SK-N-DZ (cell line): ENCODE measurements around the gene PKHD1.
A peak's percentile ranks its signal among the peaks of the same experiment; 100 is the strongest.

ENCODE experiments used
- DNase-seq: peaks from one replicate; pipeline ENCODE4 v3.0.0-alpha.2; 2015; ENCODE audit warnings: low spot score

Gene PKHD1

DNA sequence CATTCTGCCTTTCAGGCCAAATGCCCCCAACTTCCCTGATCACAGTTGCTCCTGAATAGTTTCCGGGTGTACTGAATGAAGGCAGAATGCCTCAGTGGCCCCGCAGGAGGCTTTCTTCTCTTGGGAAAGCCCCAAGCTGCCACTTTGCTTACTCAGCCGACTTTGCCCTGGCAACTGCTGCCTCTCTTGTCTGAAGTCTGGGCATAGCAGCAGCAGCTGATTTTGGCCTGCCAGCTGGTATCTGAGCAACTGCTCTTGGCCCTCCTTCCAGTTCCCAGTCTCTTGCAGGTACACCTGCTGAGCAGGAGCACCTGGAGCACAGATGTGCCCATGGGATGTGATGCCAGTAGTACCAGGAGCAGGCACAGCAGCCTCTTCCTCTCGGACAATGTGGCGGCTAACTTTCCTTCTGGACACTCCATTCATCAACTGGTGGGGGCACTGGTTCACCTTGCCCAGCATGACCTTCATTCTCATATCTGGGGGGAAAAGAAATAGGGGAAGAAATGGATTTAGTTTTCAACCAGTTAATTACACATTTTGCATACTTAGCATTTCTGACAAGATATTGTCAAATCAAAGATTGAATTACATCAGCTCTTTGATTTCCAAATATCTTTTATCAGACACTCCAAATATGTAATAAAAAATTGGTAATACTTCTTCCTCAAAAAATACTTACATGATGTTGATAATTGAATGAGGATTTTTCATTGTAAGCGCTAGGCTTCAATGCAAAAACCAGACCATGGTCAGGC is 468.2 kb downstream of the PKHD1 start:
- DNase-seq, result no peak

GRCh38 chr6:51618563-51618962 is 468.9 kb downstream of the PKHD1 start:
- DNase-seq, result peak; percentile 6

- DNase-seq, result no peak
Measured at GRCh38 chr6:51617751-51618150, 469.7 kb downstream of the PKHD1 start.

- DNase-seq, result no peak
Measured at GRCh38 chr6:51616243-51616642, 471.2 kb downstream of the PKHD1 start.

DNA sequence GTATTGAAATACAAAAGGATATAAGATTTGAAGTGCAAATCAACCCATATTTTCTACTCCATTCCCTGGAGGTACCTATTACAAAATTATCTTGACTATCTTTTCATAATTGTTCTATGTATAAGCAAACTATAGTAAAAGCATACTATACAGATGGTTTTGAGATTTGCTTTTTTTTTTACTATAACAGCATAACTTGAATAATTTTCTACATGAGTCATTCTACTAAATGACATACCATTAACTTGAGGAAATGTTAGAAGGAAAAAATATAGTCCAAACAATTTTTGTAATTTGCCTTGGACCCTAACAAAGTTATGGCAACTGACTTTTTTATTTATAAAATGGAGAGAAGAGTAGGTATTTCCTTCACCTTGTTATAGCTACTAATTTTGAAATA is 472.7 kb downstream of the PKHD1 start:
- DNase-seq, result no peak

DNA sequence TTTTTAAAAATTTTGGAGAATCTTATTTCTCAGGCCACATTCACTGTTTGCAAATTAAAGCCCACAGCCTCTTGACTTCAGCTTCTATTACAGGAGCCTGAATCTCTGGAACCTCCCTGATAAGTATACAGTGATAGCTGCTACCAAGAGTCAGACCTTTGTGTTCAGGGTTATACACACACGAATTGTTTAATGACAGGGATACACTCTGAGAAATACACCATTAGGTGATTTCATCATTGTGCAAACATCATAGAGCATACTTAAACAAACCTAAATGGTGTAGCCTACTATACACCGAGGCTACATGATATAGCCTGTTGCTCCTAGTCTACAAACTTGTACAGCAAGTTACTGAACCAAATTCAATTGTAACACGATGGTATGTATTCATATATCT is 473.9 kb downstream of the PKHD1 start:
- DNase-seq, result no peak

DNA sequence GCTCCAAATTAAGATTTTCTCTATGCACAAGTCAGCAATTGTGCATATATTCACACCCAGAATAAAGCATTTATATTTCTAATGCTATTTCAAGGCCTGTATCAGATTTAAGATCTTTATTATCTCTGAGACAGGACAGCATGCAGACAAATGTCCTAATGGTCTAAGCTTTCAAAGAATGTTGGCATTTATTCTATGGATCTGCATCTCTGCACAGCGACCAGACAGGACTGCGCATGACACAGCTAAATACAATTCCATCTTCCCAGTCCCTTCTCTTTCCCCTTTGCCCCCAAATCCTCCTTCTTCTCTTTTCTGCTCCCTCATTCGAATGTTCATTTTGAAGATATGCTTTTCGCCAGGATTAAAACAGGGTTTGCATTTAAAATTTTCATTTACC is 478.5 kb downstream of the PKHD1 start:
- DNase-seq, result peak; percentile 47

DNA sequence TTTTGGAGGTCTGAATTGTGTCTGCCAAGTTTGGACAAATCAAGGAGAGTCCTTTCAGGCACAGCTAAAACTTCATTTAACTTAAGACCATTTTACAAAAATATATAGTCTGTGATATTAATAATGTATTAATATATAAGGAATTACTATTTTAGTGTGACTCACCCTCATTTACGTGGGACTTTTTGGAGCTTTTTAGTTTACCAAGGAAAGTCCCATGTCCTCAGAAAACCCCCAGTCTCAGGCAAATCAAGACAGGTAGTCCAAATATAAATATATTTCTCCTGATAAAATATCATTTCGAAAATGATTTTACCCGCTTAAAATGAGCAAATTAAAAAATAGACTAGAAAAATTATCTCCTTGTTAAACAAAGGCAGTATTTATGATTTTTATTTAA is 479.0 kb downstream of the PKHD1 start:
- no peak for DNase-seq

DNA sequence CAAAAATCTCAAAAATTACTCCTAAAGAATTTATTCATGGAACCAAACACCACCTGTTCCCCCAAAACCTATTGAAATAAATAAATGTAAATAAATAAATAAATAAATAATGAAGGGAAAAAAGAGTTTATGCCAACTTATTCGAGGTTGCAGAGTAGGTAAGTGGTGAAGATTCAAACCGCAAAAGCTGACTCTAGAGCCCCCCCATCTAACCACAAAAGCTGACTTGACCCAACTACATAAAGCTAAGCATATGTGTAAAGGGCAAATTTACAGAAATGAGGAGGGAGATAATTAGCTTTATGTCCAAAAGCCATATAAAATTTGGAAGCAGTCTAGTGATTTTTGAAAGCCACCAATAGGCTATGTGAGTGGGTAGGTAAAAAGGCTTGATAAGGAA is 486.9 kb downstream of the PKHD1 start:
- no peak for DNase-seq

- DNase-seq, result no peak
Measured at GRCh38 chr6:51598171-51598570, 489.2 kb downstream of the PKHD1 start.

DNA sequence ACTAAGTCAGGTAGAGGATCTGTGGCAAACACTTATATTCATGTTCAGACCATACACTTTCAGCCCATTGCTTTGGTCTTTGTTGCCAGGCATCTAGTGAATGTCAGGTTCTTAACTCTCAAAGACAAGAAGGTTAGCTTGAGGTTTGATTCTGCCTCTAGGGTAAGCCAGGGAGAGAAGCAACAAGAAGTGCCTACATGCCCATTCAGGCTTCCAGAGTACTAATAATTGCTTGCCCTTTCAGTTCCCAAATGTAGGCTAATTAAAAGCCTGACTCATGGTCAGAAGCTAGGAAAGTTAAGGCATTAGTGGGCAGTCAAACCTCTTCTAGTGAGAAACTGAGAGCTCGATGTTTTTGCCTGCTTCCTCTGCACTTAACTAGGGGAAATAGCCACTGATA is 492.4 kb downstream of the PKHD1 start:
- no peak for DNase-seq

- no peak for DNase-seq
Measured at GRCh38 chr6:51585264-51585663, 502.1 kb downstream of the PKHD1 start.

DNA sequence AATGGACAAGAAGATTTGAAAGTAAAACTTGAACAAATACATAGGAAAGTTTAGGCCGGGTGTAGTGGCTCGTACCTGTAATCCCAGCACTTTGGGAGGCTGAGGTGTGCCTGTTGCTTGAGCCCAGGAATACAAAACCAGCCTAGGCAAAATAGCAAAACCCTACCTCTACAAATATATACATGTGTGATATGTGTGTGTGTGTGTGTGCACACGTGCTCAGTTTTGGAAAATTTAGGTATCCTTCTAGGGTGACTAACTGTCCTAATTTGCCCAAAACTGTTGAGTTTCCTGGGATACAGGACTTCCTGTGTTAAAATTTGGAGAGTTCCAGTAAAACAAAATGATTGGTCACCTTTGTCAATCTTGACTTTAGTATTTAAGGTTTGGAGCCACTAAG is 503.2 kb downstream of the PKHD1 start:
- no peak for DNase-seq

GRCh38 chr6:51578994-51579393 is 508.4 kb downstream of the PKHD1 start:
- peak; percentile 85 for DNase-seq

DNA sequence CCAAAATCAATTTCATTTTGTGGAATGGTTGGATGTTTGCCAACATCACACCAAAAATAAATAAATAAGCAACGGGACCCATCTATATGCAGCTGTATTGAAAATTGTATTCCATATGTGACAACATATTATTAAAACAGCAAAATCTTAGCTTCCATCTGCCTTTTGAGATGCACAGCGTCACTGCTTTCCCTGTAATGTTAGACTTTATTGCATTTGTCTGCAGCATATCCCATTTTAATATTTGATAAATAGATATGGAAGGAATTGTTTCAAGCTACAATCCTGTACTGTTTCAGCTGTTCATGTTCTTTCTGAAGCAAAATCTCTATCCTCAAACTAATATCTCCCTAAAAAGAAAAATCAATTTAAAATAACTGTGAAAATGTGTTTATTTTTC is 509.1 kb downstream of the PKHD1 start:
- DNase-seq, result no peak

DNA sequence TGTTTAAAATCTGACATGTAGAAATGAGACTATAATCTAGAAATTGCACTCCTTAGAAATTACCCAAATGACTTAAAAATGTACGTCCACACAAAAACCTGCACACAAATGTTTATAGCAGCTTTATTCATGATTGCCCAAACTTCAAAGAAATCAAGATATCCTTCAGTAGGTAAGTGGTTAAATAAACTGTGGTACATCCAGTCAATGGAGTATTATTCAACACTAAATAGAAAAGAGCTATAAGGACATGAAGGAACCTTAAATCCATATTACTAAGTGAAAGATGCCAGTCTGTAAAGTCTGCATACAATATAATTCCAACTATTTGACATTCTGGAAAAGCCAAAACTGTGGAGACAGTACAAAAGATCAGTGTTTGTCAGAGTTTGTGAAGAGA is 513.4 kb downstream of the PKHD1 start:
- no peak for DNase-seq

DNA sequence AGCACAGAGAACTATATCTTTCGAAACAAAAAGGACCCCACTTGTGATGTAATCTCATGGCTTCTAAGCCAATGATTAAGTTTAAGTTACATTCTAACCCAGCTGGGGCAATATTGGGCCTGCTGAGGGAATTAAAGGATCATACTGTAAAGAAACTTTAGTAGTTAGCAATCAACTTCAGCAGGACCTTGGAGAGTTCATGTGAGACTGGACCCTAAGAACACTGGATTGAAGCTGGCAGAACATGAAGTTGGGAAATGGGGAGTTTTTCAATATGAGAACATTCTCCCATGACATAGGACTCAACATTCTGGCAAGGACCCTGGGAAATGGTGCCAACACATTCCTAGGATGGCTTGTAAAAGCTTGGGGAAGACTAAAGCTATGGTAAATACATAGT is 516.2 kb downstream of the PKHD1 start:
- DNase-seq, result no peak

DNA sequence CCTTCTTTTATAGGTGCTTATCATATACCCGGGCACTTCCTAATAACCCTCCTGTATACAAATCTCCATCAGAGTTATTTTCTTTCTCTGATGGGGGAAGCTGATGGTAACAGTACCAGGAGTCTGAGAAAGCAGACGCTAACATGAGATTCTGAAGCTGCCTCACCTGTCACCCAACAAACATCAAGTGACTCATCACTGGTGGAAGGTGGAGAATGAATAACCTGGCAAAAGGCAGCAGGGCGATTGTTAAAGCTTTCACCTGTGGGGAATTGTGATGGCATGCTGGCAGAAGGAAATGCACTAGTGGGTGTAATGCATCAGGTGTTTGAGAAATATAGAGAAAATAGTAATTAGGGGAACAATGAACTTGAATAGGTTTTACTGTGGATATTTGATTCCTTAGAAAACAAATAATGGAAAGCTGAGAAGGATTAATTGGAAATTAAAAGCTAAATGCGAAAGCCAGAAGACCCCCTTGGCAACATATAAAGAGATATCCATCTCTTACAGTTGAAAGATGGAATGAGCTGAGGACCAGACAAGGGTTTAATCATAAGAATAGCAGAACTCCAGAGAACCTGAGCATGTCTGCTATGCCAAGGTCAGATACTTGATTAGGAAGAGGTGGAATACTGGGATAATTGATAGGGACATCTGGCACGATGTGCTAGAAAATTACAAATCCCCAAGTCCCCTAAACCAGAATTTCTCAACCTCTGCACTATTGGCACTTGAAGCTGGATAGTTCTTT is 517.1 kb downstream of the PKHD1 start:
- no peak for DNase-seq

DNA sequence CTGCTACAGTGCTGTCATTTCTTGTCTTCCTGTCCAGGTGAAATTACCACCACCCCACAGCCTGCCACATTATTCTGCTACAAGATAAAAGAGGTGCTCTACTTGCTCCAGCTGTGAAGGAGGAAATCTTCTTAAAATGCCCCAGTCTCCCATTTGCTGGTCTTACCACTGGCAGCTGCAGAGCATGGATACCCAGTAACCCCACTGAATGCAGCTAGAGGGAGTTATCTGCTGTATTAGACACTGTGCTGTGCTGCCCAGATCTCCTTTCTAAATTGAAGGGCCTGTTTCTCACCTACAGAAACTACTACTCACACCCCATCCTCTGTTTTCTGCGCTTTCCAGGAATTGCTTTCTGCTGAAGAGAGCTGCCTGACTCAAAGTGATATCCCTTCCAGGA is 517.8 kb downstream of the PKHD1 start:
- DNase-seq, result peak; percentile 48

GRCh38 chr6:51568771-51569170 is 518.6 kb downstream of the PKHD1 start:
- no peak for DNase-seq

DNA sequence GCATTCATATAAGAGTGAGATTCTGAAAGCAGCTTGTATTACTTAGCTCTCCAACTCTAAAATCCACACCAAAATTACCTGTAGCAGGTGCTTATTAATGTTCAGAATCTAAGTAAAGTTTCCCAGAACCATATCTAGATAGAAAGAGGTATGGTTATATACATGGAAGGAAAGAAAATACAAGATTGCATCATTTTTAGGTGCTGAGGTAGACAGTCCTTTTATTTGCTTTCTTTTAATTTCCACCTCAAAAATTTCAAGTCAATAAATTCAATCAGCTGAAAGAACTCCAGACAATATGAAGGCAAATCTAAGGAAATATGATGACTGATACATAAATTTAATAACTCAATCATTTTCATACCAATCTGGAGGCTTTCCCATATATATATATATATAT is 521.9 kb downstream of the PKHD1 start:
- no peak for DNase-seq
